Hematopoietic multipotent progenitor cell (in vitro differentiated cells): ENCODE measurements around the gene ETV7. TPM values are rescaled to one million over a fixed set of nuclear protein-coding genes. Genes with fewer than 3 reads are reported as not detected.
"Not testable (repeated sequence)": the region's sequence is repeated elsewhere in the genome, so short reads cannot be mapped to it uniquely, and the experiment has no call there.

Experiments
- DNase-seq, 3 donors: peaks; one replicate each; pipeline ENCODE4 v3.0.0-alpha.2; 2011 to 2015; ENCODE audit warnings: low read depth in 2 of 3, low spot score in 2 of 3
- total RNA-seq: library from RNA; depleted of rRNA; stranded (reverse); fragments of >200 nt; gene quantifications from one replicate; pipeline ENCODE4 v1.2.3, GENCODE V29; 2012

Gene ETV7
- total RNA-seq, 1 donor = 0.27 TPM

DNA sequence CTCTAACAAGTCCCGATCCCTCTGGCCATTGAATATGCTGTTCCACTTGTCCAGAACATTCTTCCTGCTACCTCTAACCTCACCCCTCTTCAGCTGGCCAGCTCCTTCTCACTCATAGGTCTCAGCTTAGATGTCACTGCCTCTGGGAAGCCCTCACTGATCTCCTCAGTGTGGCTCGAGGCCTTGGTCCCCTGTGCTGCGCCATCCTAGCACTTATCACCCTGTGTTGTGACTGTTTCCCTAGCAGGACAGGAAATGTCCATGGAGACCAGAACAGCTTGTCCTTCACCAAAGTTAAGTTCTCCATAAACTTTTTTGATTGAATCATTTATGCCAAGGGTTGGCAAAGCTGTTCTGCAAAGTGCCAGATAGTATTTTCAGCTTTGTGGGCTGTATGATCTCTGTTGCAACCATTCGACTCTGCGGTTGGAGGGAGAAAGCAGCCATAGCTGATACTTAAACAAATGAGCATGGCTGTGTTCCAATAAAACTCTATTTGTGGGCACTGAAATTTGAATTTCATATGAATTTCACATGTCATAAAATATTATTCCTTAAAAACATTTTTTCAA is 44.3 kb downstream of the ETV7 start:
- DNase-seq = no peak

DNA sequence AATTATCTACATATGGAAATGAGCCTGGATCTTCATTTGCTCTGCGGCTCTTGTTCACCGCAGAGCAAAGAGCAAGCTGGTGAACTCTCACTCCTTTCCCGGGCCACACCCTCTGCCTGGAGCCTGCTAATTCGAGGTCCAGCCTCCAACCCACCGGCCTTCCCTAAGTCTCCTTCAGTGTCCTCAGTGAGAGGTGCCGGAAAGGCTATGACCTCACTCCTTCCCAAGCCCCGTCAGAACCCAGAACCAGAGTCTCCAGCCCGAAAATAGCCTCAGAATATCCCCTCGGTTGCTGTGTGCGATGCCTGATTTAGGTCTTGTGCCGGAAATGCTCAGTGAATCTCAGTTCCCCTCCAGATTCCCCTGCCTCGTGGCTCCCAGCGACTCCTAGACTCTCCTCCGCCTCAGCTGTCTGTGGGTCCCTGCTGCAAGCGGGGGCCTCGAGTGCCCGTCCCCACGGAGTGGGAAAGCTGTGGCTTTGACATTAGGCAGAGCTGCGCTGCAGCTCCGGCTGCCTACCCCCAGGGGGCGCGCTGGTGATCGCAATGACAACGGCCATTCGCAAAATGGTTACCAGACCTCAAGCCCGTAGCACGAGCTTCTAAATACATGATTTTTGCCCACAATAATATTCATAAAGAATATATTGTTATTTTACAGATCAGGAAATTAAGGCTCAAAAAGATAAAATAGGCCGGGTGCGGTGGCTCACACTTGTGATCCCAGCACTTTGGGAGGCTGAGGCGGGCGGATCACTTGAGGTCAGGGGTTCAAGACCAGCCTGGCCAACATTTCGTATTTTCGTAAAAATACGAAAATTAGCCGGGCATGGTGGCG is 46.6 kb downstream of the ETV7 start:
- peak; percentile 40 to 73 (median 67) for DNase-seq

DNA sequence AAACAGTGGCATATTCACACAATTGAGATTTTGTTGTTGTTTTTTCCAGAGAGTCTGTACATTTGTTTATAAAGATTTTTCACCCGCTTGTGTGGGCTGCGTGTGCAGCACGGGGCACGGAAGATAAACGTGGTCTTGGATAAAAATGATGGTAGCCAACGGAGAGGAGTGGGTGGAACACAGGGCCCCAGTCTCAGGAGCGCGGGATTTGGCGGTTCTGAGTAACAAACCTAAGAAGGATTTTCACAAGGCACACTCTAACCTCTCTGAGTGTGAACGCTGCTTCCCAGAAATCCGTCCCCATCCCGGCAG is 47.2 kb downstream of the ETV7 start:
- no peak for DNase-seq

DNA sequence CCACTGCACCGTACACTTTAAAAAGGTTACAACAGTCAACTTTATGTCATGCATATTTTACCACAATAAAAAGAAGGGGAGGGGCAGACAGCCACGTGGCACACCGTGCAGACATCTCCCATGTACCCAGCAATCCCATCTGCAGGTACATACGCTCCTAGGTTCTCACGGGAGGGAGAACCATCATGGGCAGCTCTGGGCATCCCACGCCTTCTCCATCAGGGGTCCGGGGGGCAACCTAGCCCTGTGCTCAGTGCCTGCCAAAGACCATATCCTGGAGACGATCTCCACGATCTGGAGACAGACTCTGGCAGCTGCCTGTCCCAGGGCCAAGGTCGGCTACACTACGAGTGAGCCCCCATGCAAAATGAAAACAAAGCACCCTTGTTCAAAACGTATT is 48.3 kb downstream of the ETV7 start:
- DNase-seq = no peak

DNA sequence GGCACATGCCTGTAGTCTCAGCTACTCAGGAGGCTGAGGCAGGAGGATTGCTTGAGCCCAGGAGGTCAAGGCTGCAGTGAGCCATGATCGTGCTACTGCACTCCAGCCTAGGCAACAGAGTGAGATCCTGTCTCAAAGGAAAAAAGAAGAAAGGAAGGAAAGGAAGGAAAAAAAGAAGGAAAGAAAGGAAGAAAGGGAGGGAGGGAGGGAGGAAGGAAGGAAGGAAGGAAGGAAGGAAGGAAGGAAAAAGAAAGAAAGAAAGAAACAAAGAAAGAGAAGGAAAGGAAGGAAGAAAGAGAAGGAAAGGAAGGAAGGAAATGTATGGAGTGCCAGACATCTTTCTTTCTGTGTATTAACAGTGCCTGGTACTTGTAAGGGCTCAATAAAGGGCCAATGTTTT is 49.2 kb downstream of the ETV7 start:
- DNase-seq = not testable (repeated sequence)

DNA sequence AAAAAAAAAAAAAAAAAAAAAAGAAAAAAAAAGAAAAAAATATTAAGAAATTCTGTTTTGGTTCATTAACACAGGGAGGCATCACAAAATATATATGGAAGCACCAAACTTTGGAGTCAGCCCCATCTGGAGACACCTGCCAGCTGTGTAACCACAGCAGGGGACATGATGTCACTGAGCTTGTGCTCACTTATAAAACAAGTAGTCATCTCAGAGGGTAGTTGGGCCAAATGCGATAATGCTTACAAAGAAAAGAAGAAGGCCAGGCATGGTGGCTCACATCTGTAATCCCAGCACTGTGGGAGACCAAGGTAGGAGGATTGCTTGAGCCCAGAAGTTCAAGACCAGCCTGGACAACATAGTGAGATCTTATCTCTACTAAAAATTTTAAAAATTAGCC is 49.7 kb downstream of the ETV7 start:
- DNase-seq = peak in 1 of 3 donors; percentile 58

DNA sequence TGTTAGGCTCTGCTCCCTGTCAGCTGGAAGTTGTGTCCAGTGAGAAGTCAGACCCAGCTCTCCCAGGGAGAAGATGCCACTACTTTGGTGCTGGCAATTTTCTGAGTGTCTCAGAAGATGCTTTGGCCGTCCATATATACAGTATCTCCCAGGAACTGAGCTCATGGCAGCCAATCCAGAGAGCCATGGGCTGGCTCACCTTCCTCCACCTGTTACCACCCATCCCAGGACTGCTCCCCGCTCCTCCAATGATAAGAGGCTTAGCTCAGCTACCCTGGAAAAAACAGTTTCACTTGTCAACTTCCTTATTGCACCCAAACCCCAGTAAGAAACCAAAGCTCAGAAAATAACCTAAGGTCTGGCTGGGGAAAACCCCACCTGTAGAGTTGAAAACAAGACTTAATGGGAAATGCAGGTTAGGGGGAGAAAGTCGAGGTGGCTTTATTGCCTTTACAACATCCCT is 50.7 kb downstream of the ETV7 start, which contains the start of gene BNIP5:
Gene BNIP5, minus strand, starts transcription at position 110 of the 463 bp plus-strand sequence. CDS start 6,198 bp downstream, outside the sequence.
- DNase-seq = no peak

DNA sequence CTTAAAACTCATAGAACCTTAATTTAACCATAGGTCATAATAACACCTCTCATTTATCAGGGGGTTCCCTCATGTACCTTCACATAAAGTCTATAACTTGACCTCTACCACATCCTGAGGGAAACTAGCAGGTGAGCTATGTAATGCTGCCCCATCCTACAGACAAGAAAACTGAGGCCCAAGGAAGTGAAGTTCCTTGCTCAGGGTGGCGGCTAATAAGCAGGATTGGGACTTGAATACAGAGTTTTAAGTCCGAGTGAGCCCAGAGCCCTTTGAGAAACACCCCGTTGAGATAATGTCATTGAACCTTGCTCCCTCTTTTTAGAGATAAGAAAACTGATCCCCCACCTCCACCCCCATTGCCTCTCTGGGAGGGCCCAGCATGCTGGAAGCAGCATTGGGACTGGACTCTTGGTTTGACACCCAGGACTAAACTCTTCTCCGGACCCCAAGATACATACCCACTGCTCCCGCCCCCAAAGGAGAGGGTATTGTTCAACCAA is 51.2 kb downstream of the ETV7 start:
- DNase-seq = no peak

DNA sequence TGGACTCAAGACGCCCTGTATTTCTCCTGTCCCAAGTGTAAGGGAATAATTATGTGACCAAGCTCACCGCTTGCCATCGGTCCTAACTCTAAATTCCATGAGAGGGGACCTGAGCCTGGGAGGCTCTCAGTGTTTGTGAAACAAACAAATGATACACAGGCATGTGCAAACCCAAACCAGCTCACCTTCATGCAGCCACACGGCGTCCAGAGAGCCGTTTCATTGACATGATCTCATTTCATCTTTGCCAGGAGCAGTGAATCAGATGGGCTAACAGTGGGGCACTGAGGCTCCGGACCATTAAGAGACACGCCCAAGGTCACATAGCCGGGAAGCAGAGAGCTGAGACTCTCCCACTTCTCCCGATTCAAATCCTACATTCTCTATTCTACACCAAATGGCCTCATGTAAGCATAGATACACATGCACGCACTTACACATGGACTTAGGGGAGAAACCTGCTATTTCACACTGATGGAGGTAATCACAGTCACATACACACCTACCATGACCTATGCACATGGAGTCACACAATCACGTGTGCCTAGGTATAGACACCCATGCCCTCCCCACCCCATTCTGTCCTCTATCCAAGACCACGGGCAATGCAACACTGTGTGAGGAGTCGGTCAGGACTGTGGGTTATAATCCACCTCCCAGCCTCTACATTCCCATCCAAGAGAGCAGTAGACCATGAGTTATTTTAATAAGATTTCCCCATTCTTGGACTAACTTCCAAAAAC is 51.8 kb downstream of the ETV7 start:
- DNase-seq = no peak

DNA sequence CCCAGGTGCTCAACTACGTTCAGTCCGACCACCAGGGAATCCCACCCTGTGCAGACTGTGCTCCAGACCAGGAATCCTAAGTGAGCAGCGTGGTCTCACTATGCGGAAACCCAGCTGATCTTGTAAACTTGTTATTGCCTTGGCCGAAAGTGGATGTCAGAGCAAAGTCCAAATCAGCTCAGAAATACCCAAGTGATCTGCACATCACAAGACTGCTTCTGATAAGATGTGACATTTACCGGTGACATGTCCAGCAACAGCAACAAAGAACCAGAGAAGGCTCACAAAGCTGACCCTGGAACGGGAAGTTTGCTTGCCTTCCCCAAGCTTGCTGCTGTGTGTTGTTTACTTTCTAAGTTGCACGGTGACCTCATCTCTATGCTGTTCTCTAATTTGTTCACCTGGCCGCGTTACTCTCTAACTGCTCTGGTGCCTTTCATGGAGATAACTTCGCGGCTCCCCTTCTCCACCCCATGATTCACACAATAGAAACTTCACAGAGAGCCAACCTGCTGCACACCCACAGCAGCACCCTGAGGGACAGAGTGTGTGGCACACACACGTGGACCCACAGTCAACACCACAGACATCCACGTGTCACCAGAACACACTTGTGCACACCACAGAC is 52.5 kb downstream of the ETV7 start:
- no peak for DNase-seq

DNA sequence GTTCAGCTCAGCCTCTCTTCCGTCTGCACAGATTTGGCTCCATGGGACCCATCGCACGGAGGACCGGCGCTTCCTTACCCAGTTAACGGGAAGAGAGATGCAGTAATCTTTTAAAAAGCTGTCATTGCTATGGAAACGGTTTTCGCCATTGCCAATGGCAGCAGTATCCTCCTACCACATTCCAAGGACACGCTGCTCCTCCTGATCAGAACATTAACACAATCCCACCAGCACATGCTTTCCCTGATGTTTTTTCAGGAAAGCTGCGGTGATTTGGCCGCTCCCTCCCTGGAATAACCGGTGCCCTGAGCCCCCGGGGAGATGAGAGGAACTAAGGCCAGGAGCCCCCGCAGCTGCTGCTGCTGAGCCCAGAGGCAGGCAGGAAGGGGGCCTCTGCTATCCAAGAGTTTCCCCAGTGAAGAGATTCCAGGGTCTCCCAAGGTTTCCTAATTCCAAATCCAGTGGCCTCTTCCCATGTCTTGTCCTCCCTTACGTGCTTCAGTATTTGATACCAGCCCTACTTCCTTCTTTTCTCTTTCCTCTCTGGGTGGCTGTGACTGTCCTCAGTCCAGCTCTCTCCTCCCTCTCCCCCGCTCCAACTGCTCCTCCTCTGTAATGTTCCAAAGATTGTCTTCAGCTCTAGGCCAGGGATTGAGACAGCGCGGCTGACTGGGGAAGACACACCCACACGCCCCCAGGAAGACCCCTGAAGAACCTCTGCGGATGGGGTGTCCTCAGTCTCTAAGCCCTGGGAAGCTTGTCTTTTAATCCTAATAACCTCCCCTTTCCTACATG is 53.3 kb downstream of the ETV7 start:
- no peak for DNase-seq

DNA sequence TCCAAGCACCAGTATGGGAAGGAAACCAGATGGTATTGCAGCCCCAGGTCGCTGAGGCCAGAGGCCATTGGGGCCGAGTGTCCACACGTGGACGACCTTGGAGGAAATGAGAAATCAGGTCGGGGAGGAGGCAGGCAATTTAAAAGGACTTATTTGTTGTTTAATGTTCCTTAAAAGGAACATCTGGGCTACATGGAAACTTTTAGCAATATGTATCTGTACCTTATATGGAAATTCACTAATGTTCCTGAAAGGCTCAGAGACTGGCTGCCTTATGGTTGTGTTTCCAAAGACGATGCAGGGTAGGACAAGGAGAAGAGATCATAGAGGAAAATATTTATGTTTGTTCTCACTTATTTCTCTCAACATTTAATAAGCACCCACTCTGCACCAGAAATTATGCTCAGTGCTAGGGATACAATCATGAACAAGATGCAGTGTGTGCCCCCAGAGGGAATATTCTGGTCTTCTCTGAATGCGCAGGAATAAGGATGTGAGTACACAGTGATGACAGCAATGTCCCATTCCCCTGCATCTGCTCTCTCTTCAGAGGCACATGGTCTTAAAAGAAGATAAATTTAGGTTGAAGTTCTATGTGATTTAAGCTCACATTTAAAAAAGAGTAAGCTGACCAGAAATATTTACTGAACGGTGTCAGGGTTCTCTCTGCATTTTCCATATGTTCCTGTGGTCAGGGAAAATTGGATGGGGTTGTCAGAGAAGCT is 54.1 kb downstream of the ETV7 start:
- DNase-seq = no peak

DNA sequence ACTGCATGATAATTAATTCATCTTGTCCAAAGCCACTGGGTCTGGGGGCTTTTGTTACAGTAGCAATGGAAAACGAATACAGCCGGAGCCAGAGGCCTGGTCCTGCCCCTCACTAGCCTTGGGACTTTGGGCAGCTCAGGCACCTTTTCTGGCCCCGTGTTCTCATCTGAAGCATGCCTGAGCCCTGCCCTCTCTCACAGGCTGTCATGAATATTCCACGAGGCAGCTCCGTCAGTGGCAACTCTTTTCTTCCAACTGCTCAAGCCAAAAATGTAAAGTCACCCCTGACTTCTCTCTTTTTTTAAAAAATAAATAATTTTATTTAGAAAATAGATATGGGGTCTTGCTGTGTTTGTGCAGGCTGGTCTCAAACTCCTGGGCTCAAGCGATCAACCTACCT is 56.1 kb downstream of the ETV7 start:
- DNase-seq = no peak

DNA sequence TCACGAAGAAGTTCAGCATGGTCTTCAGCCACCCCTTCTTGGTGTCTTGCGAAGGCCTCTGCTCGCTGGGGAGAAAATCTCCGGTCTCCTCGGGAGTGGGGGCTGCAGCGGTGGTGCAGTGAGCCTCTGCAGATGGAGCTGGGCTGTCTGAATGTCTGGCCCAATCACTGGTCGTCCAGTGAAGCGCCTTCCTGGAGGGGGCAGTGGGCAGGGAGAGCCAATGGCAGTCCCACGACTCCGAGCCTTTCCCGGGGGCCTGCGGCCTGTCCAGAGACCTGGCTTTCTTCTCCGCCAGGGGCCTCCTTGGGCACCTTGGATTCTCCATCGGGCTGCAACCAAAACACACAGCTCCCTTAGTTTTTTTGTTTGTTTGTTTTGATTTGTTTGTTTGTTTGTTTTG is 57.1 kb downstream of the ETV7 start:
- DNase-seq = no peak

DNA sequence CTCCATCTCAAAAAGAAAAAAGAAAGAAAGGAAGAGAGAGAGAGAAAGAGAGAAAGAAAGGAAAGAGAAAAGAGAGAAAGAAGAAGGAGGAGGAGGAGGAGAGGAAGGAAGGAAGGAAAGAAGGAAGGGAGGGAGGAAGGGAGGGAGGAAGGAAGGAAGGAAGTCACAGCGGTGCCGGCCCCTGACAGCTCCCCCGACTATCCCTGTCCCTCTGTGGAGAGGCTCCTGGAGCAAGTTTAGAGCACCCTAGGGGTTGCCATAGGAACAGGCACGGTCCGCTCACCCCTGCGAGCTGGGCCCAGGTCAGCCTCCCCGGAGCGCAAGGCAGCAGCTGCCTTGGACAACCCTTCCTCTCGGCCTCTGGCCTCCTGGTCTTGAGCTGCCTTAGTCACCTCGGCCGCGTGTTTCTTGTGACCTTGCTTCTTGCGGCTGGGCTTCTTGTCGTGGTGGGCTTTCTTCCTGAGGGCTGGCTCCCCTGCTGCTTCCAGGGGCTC is 57.6 kb downstream of the ETV7 start:
- DNase-seq = no peak

DNA sequence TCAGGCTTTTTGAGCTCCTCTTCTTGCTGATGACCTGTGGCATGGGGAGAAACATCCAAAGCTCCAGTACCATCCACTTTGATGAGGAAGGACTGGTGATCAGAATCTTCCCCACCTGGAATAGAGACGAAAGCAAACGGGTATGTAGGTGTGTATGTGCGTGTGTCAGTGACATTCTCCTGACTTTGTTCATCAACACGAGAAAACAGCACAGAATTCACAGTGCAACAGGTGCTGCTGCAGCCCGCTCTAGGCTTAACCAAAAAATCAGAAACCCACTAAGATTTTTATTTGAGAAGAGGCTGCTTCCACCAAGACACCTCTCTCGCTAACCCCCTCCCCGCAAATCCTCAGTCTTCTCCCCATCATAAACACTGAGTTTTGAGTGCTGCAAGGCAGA is 58.9 kb downstream of the ETV7 start:
- DNase-seq = no peak

DNA sequence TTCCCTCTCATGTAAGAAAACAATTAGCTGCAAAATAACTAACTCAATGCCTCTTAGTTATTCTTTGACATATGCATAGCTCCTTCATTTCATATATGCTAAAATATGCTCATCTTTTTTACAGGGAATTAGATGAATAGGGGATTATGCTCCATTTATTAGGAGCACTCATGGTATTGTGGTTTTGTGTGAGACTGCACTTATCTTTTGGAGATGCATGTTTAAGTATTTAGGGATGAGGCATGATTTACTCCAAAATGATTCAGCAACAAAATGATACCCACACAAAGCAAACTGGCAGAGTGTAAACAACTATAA is 59.6 kb downstream of the ETV7 start:
- no peak for DNase-seq

DNA sequence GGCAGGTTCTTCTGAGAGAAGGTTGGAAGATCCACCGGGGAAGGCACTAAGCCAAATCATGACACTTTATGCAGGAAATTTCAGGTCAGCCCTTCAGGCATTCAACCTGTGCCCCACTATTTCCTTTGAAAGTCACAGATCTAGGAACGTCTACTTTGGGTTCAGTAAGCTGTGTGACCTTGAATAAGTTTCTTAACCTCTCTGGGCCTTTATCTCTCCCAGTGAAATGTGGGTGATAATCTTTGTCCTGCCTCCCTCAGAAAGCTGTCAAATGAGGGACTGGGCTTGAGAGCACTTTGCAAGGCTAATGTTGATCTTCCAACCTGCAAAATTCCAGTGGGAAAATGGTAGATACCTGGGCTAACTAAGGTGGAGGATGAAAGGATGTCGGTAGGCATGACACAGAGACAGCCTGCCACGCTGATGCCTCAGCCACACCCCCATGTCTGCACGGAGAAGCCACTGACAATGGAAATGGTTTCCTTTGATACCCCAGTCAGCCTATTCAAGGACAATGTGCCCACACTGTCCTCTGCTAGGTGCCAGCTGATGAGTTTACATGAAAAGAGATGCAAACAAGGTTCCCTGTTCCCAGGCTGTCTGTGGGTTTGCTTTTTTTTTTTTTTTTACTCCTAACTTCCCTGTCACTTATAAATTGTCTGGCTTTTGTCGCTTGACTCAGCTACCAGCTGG is 60.1 kb downstream of the ETV7 start:
- no peak for DNase-seq
